HG03575 (cell line): Measurements from ENCODE around the gene GANAB.
"Not testable (repeated sequence)": the region's sequence is repeated elsewhere in the genome, so short reads cannot be mapped to it uniquely, and the experiment has no call there.

ENCODE experiments used
- ATAC-seq: cut with Tn5 transposase; IDR thresholded peaks from one replicate; pipeline ENCODE4 v1.9.1; 2021; ENCODE audit not compliant: unreplicated experiment, insufficient number of reproducible peaks, low FRiP score; ENCODE audit errors: extremely low read depth

The GANAB gene

GRCh38 chr11:62632492-62632891, 13.9 kb downstream of the GANAB start:
- ATAC-seq, result no peak

- no peak for ATAC-seq
Measured at GRCh38 chr11:62627713-62628112, 18.7 kb downstream of the GANAB start.

GRCh38 chr11:62622476-62623089, 23.8 kb downstream of the GANAB start:
- no peak for ATAC-seq

GRCh38 chr11:62621567-62622470, 24.6 kb downstream of the GANAB start, which contains the start of gene B3GAT3:
Gene B3GAT3 (minus strand): TSS chr11:62621986. CDS start chr11:62621947, 39 bp downstream.
- ATAC-seq, result peak; percentile 51

GRCh38 chr11:62621027-62621566, 25.3 kb downstream of the GANAB start:
- ATAC-seq, result no peak

GRCh38 chr11:62616957-62617356, 29.5 kb downstream of the GANAB start:
- not testable (repeated sequence) for ATAC-seq

- ATAC-seq, result no peak
Measured at GRCh38 chr11:62615521-62615920, 30.9 kb downstream of the GANAB start.

GRCh38 chr11:62614275-62614674, 32.1 kb downstream of the GANAB start:
- ATAC-seq, result no peak

GRCh38 chr11:62613291-62613778, 33.1 kb downstream of the GANAB start:
- ATAC-seq, result no peak

- no peak for ATAC-seq
Measured at GRCh38 chr11:62612366-62613290, 33.8 kb downstream of the GANAB start, which contains the start of the genes EML3 and ROM1. Gene EML3 (minus strand): TSS chr11:62612775. CDS start chr11:62612457, 318 bp downstream. Gene ROM1 (plus strand): TSS chr11:62613257. CDS start chr11:62613282, 25 bp downstream.

- no peak for ATAC-seq
Measured at GRCh38 chr11:62611705-62612365, 34.6 kb downstream of the GANAB start.

- ATAC-seq, result no peak
Measured at GRCh38 chr11:62610814-62611704, 35.4 kb downstream of the GANAB start.

- ATAC-seq, result no peak
Measured at GRCh38 chr11:62610403-62610802, 36.0 kb downstream of the GANAB start.

GRCh38 chr11:62608776-62609175, 37.6 kb downstream of the GANAB start:
- no peak for ATAC-seq

GRCh38 chr11:62607714-62608113, 38.7 kb downstream of the GANAB start:
- no peak for ATAC-seq

- ATAC-seq, result no peak
Measured at GRCh38 chr11:62605902-62606301, 40.5 kb downstream of the GANAB start.

- no peak for ATAC-seq
Measured at GRCh38 chr11:62605467-62605866, 40.9 kb downstream of the GANAB start.
